GM19099 (cell line): ENCODE data around the gene TNRC6B.

Source experiments
- POLR2A ChIP-seq: IDR thresholded peaks from 3 replicates; pipeline ENCODE4 v1.6.1; 2011; ENCODE audit warnings: low read depth; ENCODE audit not compliant: insufficient read length; ENCODE audit errors: extremely low read depth

TNRC6B gene

DNA sequence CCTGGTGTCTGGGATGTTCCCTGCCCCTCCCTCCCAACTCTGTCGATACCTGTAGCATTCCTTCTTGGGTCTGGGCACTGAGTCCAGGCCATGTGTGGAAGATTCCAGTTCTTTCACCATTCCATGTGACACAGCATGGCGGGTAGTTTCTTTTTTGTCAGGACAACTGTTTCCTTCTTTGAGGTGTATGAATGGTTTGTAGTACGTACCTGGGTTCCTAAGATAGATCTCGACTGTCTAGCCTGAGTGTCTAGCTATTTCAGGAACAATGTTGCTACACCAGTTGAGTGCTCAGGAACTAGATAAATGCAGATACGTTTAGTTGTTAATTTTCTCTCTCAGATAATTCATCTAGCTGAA is 43.3 kb downstream of the TNRC6B start:
- no peak for TF ChIP-seq POLR2A

DNA sequence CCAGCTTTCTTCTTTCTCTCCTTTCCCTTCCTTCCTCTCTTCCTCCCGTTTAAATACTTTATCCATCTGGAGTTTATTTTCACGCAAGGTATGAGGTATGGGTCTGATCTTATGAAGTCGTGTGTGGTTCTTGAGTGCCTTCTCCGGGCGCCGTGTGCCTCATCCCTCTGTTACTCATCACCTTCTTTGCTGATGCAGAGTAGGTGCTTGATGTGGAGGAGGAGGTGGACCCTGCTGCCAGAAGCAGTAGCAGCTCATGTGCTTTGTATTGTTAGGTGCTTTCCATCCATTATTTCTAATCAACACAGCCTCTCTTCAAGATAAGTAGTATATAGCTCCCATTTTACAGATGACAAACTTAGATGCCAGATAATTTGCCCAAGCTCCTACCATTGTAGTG is 47.0 kb downstream of the TNRC6B start:
- no peak for TF ChIP-seq POLR2A

DNA sequence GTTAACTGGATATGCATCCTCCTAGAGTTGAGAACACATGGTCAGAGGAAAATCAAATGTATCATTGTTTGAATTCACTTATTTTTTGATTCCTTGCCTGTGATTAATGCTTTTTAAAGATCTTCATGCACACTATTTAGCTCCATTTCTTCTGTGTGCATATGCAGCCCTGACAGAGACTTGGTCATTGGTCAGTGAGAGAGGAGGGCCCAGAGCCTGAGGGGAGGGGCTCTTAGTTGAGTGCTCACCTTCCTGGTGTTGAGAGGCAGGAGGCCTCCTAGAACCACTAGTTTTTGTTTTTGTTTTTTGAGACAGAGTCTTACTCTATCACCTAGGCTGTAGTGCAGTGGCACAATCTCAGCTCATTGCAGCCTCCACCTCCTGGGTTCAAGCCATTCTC is 48.9 kb downstream of the TNRC6B start:
- TF ChIP-seq POLR2A, result no peak

DNA sequence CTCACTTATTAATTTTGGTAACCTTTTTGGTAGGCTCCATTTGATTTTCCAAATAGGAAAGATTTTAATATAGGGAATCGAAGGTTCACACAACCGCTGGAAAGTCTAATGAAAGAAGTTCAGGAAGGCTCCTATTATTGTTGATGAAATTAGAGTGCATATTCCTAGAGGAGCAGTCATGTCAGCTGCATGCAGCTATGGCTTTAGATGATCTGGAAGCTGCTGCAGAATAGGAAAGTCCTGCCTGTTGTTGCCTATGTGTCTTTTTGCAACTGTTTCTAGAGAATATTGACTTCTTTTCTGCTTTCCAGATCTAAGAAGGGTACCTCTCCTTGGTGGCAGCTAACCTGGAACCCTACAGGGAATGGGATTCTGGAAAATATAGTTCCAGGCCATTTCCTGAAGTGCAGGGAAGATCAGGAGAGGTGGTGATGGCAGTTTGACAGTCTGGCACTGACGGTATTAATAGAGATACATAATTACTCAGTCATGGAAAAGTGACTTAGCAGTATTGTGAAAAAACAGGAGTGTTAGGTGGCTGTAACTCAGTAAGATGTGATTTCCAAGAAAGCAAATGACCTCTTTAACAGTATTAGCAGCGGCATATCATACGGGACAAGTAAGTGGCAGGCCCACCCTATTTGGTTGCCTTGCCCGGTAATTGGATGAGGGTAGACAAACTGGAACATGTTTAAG is 54.0 kb downstream of the TNRC6B start:
- TF ChIP-seq POLR2A, result no peak

DNA sequence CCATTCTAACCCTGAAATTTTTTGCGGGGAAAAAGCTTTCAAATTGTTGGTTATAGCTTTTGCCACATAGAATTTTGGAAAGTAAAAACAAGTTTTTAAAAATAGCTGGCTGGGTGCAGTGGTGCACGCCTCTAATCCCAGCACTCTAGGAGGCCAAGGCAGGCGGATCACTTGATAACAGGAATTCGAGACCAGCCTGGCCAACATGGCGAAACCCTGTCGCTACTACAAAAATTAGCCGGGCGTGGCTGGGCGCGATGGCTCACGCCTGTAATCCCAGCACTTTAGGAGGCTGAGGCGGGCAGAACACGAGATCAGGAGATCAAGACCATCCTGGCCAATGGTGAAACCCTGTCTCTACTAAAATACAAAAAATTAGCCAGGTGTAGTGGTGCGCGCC is 54.9 kb downstream of the TNRC6B start:
- no peak for TF ChIP-seq POLR2A

DNA sequence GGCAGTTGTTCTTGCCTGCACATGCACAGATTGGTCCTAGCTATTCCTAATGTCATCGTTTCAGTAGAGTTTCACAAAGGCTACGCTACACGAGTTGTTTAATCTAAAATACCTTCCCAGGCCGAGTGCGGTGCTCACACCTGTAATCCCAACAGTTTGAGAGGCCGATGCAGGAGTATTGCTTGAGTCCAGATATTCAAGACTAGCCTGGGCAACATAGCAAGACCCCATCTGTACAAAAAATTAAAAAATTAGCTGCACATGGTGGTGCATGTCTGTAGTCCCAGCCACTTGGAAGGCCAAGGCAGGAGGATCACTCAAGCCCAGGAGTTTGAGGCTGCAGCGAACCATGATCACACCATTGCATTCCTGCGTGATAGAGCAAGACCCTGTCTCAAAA is 56.2 kb downstream of the TNRC6B start:
- TF ChIP-seq POLR2A, result no peak

DNA sequence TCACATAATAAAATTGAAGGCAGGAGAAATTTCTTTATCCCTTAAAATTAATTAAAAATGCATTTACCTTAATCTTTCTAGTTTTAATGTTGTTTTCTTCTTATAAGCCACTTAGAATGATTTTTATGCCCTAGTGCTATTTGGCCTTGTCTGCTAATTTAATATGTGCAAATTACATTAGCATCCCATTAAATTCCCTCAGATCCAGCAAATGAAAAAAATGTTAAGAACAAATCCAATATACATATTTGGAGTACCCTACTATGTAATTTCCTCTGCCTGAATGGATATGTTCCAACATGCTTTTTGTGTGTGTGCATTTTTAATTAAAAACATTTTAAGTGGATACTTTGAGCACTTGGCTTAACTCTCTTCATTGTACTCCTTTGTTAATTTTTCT is 56.9 kb downstream of the TNRC6B start:
- TF ChIP-seq POLR2A, result no peak

DNA sequence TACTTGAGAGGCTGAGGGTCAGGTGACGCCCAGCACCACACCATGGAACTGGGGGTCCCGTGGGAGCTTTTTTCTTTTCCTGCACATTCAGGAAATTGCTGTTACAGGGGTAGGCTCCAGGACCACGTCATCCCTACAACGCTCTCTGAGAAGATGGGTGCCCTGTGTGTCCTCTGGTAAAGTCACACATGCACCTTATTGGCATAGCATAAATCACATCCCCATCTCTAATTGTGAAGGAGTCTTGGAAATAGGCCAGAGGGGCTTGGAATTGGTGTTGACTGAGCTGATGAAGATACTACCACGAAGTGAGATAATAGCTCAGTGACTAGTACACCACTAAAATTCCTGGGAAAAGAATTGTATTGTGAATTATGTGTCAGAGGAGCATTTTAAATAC is 57.6 kb downstream of the TNRC6B start:
- TF ChIP-seq POLR2A, result no peak

DNA sequence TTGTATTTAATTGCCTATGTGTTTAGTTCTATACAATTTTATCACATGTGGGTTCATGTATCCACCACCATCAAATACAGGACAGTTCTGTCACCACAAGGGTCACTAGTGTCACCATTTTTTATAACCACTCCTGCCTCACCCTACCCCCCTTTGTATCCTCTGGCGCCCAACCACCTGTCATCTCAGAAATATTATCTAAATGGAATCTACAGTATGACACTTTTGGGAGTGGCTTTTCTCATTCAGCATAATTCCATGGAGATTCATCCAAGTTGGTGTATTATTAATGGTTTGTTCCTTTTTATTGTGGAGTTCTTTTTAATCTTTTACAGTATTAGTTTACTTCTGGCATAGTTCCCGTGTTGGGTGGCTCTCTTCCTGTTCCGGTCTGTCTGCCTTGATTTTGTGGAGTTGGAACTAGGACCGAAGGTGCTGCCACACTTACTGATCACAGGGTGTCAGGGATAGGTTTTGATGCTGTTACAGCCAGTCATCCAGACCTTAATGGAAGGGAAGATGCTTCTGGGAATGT is 58.5 kb downstream of the TNRC6B start:
- TF ChIP-seq POLR2A, result no peak

DNA sequence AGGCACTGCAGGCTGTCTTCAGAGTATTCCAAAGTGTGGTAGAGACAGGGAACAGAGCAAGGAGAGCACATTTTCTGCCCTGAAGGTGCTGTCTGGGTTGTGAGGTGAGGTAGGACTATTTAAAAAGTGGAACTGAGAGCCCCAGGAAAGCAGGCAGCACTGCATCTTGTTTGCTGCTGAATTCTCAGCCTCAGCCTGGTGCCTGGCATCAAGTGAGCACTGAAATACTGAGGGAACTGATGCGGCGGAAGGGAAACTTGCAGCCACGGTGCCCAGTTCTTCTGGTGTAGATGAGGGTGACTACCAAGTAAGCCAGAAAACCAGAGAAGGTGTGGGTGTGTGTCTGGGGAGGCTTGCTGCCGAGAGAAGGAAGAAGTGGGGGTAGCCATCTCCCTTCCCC is 59.5 kb downstream of the TNRC6B start:
- TF ChIP-seq POLR2A, result no peak

DNA sequence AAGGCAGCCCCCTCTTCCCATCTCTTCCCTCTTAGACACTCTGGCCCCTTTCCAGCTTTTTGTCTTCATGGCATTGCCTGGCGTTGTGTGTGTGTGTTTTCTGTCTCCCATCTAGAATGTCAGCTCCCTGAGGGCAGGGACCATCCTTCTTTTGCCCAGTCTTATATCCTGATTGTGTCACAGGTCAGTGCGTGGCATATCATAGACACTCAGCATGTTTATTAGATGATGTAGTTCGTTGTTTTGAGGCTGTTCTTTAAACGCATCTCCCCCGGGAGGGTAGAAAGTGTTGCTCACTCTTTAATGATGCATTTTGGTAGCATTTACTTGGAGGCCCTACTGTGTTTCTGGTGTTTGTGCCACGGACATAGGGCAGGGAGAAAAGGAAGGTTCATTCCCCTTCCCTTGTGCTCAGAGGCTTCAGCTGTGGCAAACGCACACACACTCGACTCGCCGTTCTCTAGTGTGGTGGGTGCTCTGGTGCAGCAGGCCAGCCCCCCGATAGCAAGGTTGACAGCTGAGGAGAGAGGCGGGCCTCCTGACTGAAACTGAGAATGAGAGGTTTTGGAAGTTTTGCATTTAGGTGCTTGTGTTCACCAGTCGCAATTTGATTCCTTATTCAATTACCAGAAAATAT is 60.2 kb downstream of the TNRC6B start:
- no peak for TF ChIP-seq POLR2A

DNA sequence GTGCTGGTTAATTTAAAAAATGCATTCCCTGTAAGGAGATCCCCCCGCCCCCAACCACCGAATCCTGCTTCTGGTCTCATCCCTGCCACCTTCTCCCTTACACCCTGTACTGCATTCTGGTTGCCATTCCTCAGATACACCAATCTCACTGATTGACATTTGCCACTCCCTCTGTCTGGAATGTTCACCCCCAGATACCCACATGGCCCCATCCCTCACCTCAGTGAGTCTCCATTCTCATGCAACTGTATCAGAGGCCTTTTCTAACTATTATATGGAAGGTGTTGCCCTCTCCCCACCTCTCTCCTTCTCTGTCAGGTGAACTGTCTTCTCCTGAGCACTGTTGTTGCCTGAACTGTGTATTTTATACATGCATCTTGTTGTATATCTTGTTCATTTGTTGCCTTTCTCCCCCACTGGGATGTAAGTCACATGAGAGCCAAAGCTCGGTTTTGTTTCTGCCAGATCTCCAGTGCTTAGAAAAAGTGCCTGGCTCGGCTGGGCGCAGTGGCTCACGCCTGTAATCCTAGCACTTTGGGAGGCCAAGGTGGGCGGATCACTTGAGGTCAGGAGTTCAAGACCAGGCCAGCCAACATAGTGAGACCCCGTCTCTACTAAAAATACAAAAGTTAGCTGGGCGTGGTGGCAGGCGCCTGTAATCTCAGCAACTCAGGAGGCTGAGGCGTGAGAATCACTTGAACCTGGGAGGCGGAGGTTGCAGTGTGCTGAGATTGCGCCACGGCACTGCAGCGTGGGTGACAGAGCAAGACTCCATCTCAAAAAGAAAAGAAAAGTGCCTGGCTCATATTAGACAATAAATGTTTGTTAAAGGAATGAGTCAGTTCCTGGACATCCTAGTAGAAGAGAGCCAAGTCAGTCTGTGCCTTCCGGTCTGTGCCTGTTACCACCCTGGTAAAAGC is 61.0 kb downstream of the TNRC6B start:
- no peak for TF ChIP-seq POLR2A

DNA sequence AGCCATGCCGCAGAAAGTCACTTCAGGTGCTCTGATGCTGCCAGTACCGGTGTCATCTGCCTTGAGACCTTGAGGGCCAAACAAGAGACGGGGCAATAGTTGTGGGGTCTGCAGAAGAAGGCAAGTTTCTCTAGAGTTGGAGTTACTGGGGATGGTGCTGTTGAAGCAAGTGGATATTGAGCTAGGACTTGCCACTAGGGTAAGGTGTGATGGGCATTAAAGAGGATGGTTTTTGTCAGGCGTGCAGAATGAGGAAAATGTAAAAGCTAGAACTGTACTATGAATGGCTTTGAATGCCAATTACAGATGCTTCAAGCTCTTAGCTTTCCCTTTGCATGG is 61.6 kb downstream of the TNRC6B start:
- no peak for TF ChIP-seq POLR2A

DNA sequence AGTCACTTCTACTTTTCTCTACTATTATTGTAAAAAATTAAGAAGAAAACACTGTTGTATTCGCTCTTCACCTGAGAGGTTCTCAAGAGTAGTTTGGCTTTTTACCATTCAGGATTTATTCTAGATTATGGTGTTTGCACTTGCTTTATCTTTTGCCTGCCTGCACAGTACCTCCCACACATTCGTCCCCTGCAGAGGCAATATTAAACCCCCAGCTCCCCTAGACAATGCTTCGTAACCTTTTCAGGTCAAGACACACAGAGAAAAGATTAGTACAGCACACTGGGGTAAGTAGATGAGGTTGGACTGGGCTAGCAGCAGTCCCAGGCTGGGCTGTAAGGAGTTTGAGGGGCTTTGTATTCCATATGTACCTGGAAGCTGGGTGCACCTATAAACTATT is 62.4 kb downstream of the TNRC6B start:
- TF ChIP-seq POLR2A, result no peak

DNA sequence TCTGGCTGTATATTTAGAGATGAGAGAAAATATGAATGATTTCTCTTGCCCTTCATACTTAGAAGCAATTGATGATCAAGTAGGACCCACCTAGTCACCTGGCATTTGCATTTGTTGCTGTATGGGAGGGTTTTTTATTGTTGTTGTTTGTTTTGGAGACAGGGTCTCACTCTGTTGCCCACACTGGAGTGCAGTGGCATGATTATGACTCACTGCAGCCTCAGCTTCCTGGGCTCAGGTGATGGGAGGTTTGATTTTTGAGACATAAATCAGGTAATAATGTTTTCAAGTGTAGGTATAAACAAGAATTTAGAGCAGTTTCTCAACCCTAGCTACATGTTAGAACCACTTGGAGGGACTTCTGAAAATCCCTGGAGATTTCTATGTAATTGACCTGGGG is 63.0 kb downstream of the TNRC6B start:
- no peak for TF ChIP-seq POLR2A
